NB4 (cell line): Measurements from ENCODE around the gene CDC42BPG.
A peak's percentile ranks its signal among the peaks of the same experiment; 100 is the strongest.

Experiments
- POLR2A ChIP-seq: IDR thresholded peaks from 2 replicates; pipeline ENCODE4 v1.6.1; 2011; ENCODE audit warnings: mild to moderate bottlenecking; ENCODE audit not compliant: insufficient read length; ENCODE audit errors: extremely low read depth
- TF ChIP-seq, protein P1 (sequence below): IDR thresholded peaks from one replicate; pipeline ENCODE4 v1.5.1; 2012; ENCODE audit warnings: low read depth, low read length
- TF ChIP-seq, protein P2 (sequence below): IDR thresholded peaks from 2 replicates; pipeline ENCODE4 v1.6.1; 2011; ENCODE audit warnings: low read depth, low read length

DNA sequence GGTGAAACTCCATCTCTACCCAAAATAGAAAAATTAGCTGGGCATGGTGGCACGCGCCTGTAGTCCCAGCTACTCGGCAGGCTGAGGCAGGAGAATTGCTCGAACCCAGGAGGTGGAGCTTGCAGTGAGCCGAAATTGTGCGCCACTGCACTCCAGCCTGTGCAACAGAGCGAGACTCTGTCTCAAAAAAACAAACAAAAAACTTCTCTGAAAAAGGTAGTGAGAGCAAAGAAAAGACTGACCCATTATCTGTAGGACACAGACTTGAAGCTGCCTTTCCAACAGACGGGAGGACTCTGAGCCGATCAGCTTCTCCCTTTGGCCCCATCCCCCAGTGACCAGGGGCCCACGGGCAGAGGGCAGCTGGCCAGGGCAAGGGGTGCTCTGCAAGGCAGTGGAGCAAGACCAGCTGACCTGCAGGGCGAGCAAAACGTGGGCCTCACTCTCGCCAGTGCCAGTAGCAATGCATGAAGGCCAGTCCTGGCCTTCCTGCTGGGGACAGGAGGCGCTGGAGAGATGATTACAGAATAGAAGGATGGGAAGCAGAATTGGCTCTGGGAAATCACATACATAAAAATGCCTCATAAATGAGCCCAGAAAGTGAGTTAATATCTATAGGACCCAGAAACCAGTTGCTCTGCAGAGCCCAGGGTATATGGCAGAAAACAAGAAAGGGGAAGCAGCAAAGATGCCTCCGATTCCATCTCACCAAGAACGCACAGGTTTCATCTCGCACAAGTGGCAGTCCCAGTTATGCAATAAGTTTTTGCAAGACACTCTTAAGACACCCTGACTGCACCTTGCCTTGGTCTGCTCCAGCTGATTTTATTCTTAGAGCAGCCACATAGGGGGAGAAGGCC, 31.1 kb upstream of the CDC42BPG start:
- TF ChIP-seq POLR2A, result no peak
- TF ChIP-seq, protein P1, sequence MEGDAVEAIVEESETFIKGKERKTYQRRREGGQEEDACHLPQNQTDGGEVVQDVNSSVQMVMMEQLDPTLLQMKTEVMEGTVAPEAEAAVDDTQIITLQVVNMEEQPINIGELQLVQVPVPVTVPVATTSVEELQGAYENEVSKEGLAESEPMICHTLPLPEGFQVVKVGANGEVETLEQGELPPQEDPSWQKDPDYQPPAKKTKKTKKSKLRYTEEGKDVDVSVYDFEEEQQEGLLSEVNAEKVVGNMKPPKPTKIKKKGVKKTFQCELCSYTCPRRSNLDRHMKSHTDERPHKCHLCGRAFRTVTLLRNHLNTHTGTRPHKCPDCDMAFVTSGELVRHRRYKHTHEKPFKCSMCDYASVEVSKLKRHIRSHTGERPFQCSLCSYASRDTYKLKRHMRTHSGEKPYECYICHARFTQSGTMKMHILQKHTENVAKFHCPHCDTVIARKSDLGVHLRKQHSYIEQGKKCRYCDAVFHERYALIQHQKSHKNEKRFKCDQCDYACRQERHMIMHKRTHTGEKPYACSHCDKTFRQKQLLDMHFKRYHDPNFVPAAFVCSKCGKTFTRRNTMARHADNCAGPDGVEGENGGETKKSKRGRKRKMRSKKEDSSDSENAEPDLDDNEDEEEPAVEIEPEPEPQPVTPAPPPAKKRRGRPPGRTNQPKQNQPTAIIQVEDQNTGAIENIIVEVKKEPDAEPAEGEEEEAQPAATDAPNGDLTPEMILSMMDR, result no peak
- TF ChIP-seq, protein P2, sequence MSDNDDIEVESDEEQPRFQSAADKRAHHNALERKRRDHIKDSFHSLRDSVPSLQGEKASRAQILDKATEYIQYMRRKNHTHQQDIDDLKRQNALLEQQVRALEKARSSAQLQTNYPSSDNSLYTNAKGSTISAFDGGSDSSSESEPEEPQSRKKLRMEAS, result peak; percentile 53; the same call in 1 of the 2 replicates
